B cell (primary cell): ENCODE data around the gene CCDC28A. TPM values are rescaled to one million over a fixed set of nuclear protein-coding genes. Genes with fewer than 3 reads are reported as not detected.

Experiments used
- ATAC-seq: fragments of 200-7000 bp; cut with Tn5 transposase; one replicate; pipeline ENCODE4 v1.10.0; 2021; ENCODE audit warnings: low read depth, mild to moderate bottlenecking, moderate number of reproducible peaks, moderate library complexity
- CTCF ChIA-PET: fragments of 350-600 bp; sonication (Branson Sonifier 250); formaldehyde crosslinking; loops from one replicate; lab custom pipeline; 2021; ENCODE audit warnings: antibody characterized with exemption, inconsistent platforms; lab: Charles Lee
- POLR2A ChIA-PET: fragments of 350-600 bp; sonication (Branson Sonifier 250); formaldehyde crosslinking; loops from one replicate; lab custom pipeline; 2021; ENCODE audit warnings: antibody characterized with exemption; lab: Charles Lee
- DNase-seq: peaks from one replicate; pipeline ENCODE4 v3.0.0; 2013
- H2AFZ ChIP-seq: 2 replicates; pipeline ENCODE4 v1.6.1; 2012; ENCODE audit warnings: mild to moderate bottlenecking, low read depth, low read length; ENCODE audit not compliant: insufficient read depth, poor library complexity, severe bottlenecking
- H3K27ac ChIP-seq, 2 donors: 1 replicate in 1 of 2; 2 replicates in 1 of 2; pipeline ENCODE4 v1.5.1; 2012 to 2013; ENCODE audit warnings: low read length in 2 of 2, mild to moderate bottlenecking in 2 of 2, moderate library complexity in 1 of 2
- H3K27me3 ChIP-seq, 4 experiments: fragments of 200-600 bp in 1 of 4; sonication (generic) in 1 of 4; replicated peaks in 1 of 4; 1 replicate in 2 of 4; 2 replicates in 2 of 4; pipeline versions ENCODE4 v1.6.1 to v1.7.0; 2013 to 2016; ENCODE audit warnings: low read length in 3 of 4, mild to moderate bottlenecking in 2 of 4, mixed read lengths in 1 of 4, moderate library complexity in 1 of 4; ENCODE audit not compliant: insufficient read depth in 4 of 4, control insufficient read depth in 3 of 4; ENCODE audit errors: control extremely low read depth in 1 of 4
- H3K36me3 ChIP-seq, 2 experiments: replicated peaks in 1 of 2; 1 replicate in 1 of 2; 2 replicates in 1 of 2; pipeline versions ENCODE4 v1.6.1 to v1.7.1; 2013; ENCODE audit warnings: low read length in 1 of 2; ENCODE audit not compliant: insufficient read depth in 2 of 2, control insufficient read depth in 1 of 2; ENCODE audit errors: control extremely low read depth in 1 of 2, extremely low read depth in 1 of 2
- H3K4me1 ChIP-seq, 2 donors: fragments of 200-600 bp in 1 of 2; sonication (generic) in 1 of 2; 1 replicate in 1 of 2; 2 replicates in 1 of 2; pipeline versions ENCODE4 v1.5.1 to v1.6.1; 2013 to 2017; ENCODE audit warnings: low read length in 2 of 2; ENCODE audit not compliant: control insufficient read depth in 2 of 2, insufficient read depth in 2 of 2
- H3K4me2 ChIP-seq: replicated peaks from 2 replicates; pipeline ENCODE3; 2012; ENCODE audit warnings: mild to moderate bottlenecking, low read depth, low read length; ENCODE audit not compliant: poor library complexity, severe bottlenecking
- H3K4me3 ChIP-seq, 5 experiments: fragments of 200-600 bp in 1 of 5; sonication (generic) in 1 of 5; 1 replicate in 3 of 5; 2 replicates in 2 of 5; pipeline versions ENCODE4 v1.5.1 to v1.7.0; 2011 to 2016; ENCODE audit warnings: low read length in 4 of 5, mild to moderate bottlenecking in 4 of 5, low read depth in 2 of 5, control low read depth in 1 of 5, moderate library complexity in 1 of 5; ENCODE audit not compliant: insufficient read depth in 1 of 5; ENCODE audit errors: control extremely low read depth in 1 of 5, extremely low read depth in 1 of 5
- H3K79me2 ChIP-seq: fragments of 200-600 bp; sonication (generic); one replicate; pipeline ENCODE4 v1.6.0; 2016; ENCODE audit warnings: low read length; ENCODE audit not compliant: control insufficient read depth, insufficient read depth
- H3K9ac ChIP-seq: fragments of 200-600 bp; sonication (generic); 2 replicates; pipeline ENCODE4 v1.6.1; 2017; ENCODE audit warnings: mild to moderate bottlenecking, low read length, moderate library complexity
- H3K9me3 ChIP-seq, 3 donors: one replicate each; pipeline versions ENCODE4 v1.6.1 to v1.7.1; 2013; ENCODE audit warnings: low read length in 2 of 3; ENCODE audit not compliant: control insufficient read depth in 2 of 3, insufficient read depth in 1 of 3; ENCODE audit errors: control extremely low read depth in 1 of 3
- H4K20me1 ChIP-seq: 2 replicates; pipeline ENCODE4 v1.6.0; 2012; ENCODE audit warnings: mild to moderate bottlenecking, low read length; ENCODE audit not compliant: insufficient read depth, control insufficient read depth, poor library complexity, severe bottlenecking
- H3K27ac Mint-ChIP-seq: one replicate; pipeline ENCODE4 v1.8.0; 2021; ENCODE audit warnings: mixed read lengths
- H3K27me3 Mint-ChIP-seq: one replicate; pipeline ENCODE4 v1.8.0; 2021; ENCODE audit warnings: mixed read lengths
- H3K4me1 Mint-ChIP-seq: one replicate; pipeline ENCODE4 v1.8.0; 2021; ENCODE audit warnings: mixed read lengths
- H3K4me3 Mint-ChIP-seq: one replicate; pipeline ENCODE4 v1.8.0; 2021; ENCODE audit warnings: mixed read lengths
- H3K9me3 Mint-ChIP-seq: one replicate; pipeline ENCODE4 v1.8.0; 2022; ENCODE audit warnings: mixed read lengths; ENCODE audit not compliant: insufficient read depth
- CTCF ChIP-seq: fragments of 200-600 bp; IDR thresholded peaks from one replicate; pipeline ENCODE4 v1.8.0; 2022; ENCODE audit warnings: antibody characterized with exemption, mild to moderate bottlenecking
- EZH2 ChIP-seq: IDR thresholded peaks from 2 replicates; pipeline ENCODE4 v1.6.1; 2012; ENCODE audit warnings: borderline replicate concordance, low read depth, mild to moderate bottlenecking, moderate library complexity, low read length; ENCODE audit not compliant: insufficient read depth, poor library complexity, severe bottlenecking
- WGBS: methylation state at CpG from one replicate; pipeline ENCODE4 v1.1.5; 2013; ENCODE audit warnings: missing lambda C conversion rate; ENCODE audit not compliant: insufficient coverage; 5-methylcytosine and 5-hydroxymethylcytosine counted together
- intact Hi-C: fragments of 100-400 bp; cut with micrococcal nuclease; formaldehyde crosslinking; loops from one replicate; pipeline ENCODE4 v1.10.0; 2022
- polyA plus RNA-seq: library from polyadenylated mRNA; depleted of rRNA; stranded (reverse); fragments of >200 nt; gene quantifications from 2 replicates; pipeline ENCODE4 v1.2.3, GENCODE V29; 2012
- total RNA-seq, 2 donors: library from RNA; stranded (reverse); fragments of 120-200 nt in 1 of 2; gene quantifications; 1 replicate in 1 of 2; 2 replicates in 1 of 2; pipeline versions ENCODE4 v1.2.3 to v1.2.4, GENCODE V29; 2013 to 2022

The CCDC28A gene
- total and polyA plus RNA-seq, 2 donors (not counting 1 experiment from before 2014, with no cell fraction given), result 14.4 to 26.9 TPM

GRCh38 chr6:138803331-138803730, 29.8 kb downstream of the CCDC28A start:
- Histone ChIP-seq H3K27ac (no peak overlapping the region), H3K4me1 (peaks cover 6% of the 10 kb centered on the region in 2 donors), H3K36me3 (no peaks in the 10 kb centered on the region), H2AFZ (no peak overlapping the region), H4K20me1 (no peaks in the 10 kb centered on the region), H3K27me3 (no peaks in the 10 kb centered on the region), H3K9me3 (no peaks in the 10 kb centered on the region), H3K79me2 (no peaks in the 10 kb centered on the region), H3K9ac (no peak overlapping the region), H3K4me2 (no peak overlapping the region), H3K4me3 (no peak overlapping the region)
- no peak for TF ChIP-seq EZH2
- no peak for TF ChIP-seq CTCF
- intact Hi-C loops, result no loop called here
- ChIA-PET POLR2A (no interaction called here), CTCF (interaction anchor here (1.6 kb wide), 1 partner anchor 16 kb away, joined by 3 read pairs; no protein-coding TSS in a partner anchor)
- no peak for DNase-seq
- ATAC-seq, result no peak
- H3K27me3 Mint-ChIP-seq, result no peaks in the 10 kb centered on the region
- H3K4me3 Mint-ChIP-seq, result no peak overlapping the region
- H3K9me3 Mint-ChIP-seq, result no peaks in the 10 kb centered on the region
- no peak overlapping the region for H3K27ac Mint-ChIP-seq
- no CpG with 5 or more reads among the region's 2 CpGs for WGBS
- H3K4me1 Mint-ChIP-seq, result peaks cover 9% of the 10 kb centered on the region

GRCh38 chr6:138803861-138804260, 30.3 kb downstream of the CCDC28A start:
- no peaks in the 10 kb centered on the region for H4K20me1 ChIP-seq
- CTCF ChIA-PET, result no interaction called here
- POLR2A ChIA-PET, result no interaction called here
- H3K79me2 ChIP-seq, result no peaks in the 10 kb centered on the region
- no peak for TF ChIP-seq CTCF
- TF ChIP-seq EZH2, result no peak
- no peak for ATAC-seq
- H3K36me3 ChIP-seq, result no peaks in the 10 kb centered on the region
- no peak overlapping the region for H3K9ac ChIP-seq
- no peak for DNase-seq
- no peak overlapping the region for H3K4me2 ChIP-seq
- intact Hi-C loops, result no loop called here
- H3K4me3 Mint-ChIP-seq, result no peak overlapping the region
- H3K27me3 Mint-ChIP-seq, result no peaks in the 10 kb centered on the region
- peaks cover 6% of the 10 kb centered on the region in 2 donors for H3K4me1 ChIP-seq
- no peak overlapping the region for H3K27ac Mint-ChIP-seq
- no peak overlapping the region for H3K27ac ChIP-seq
- no CpG with 5 or more reads among the region's 4 CpGs for WGBS
- H3K9me3 Mint-ChIP-seq, result no peaks in the 10 kb centered on the region
- no peaks in the 10 kb centered on the region for H3K9me3 ChIP-seq
- H3K4me1 Mint-ChIP-seq, result peaks cover 9% of the 10 kb centered on the region
- H3K4me3 ChIP-seq, result no peak overlapping the region
- H3K27me3 ChIP-seq, result no peaks in the 10 kb centered on the region
- H2AFZ ChIP-seq, result no peak overlapping the region
